HCT116 (cell line): ENCODE data around the gene PDE7B.

Experiments
- CBX3 ChIP-seq: IDR thresholded peaks from 2 replicates; pipeline ENCODE4 v1.6.1; 2012; ENCODE audit warnings: low read depth
- CTCF ChIP-seq, 3 experiments: fragments of 200-600 bp in 1 of 3; sonication (generic) in 1 of 3; IDR thresholded peaks in 2 of 3; conservative IDR thresholded peaks in 1 of 3; 2 replicates each; pipeline ENCODE4 v1.5.1; 2012 to 2017; ENCODE audit warnings: low read depth in 2 of 3, low read length in 2 of 3, antibody characterized with exemption in 1 of 3, borderline replicate concordance in 1 of 3, control low read depth in 1 of 3, mild to moderate bottlenecking in 1 of 3, mixed read lengths in 1 of 3, mixed run types in 1 of 3, moderate library complexity in 1 of 3; ENCODE audit not compliant: insufficient read depth in 1 of 3
- EGR1 ChIP-seq: IDR thresholded peaks from 2 replicates; pipeline ENCODE4 v1.6.1; 2012; ENCODE audit warnings: low read depth
- ELF1 ChIP-seq: IDR thresholded peaks from 2 replicates; pipeline ENCODE4 v1.6.1; 2012; ENCODE audit warnings: low read depth, borderline replicate concordance
- EZH2 ChIP-seq: fragments of 200-600 bp; sonication (generic); IDR thresholded peaks from 2 replicates; pipeline ENCODE4 v1.6.1; 2017; ENCODE audit warnings: antibody characterized with exemption, mixed run types
- MAX ChIP-seq: IDR thresholded peaks from 2 replicates; pipeline ENCODE4 v1.6.1; 2012
- POLR2A ChIP-seq: IDR thresholded peaks from 2 replicates; pipeline ENCODE4 v1.7.0; 2011; ENCODE audit warnings: borderline replicate concordance; ENCODE audit not compliant: insufficient read depth, insufficient read length; ENCODE audit errors: extremely low read depth
- POLR2AphosphoS5 ChIP-seq: IDR thresholded peaks from 2 replicates; pipeline ENCODE4 v1.6.1; 2011; ENCODE audit warnings: mild to moderate bottlenecking, low read depth, low read length, moderate library complexity
- RAD21 ChIP-seq: IDR thresholded peaks from 2 replicates; pipeline ENCODE4 v1.6.1; 2012; ENCODE audit warnings: low read depth, mild to moderate bottlenecking
- REST ChIP-seq: IDR thresholded peaks from 2 replicates; pipeline ENCODE4 v1.6.1; 2012; ENCODE audit warnings: low read depth
- TCF7L2 ChIP-seq: IDR thresholded peaks from 2 replicates; pipeline ENCODE4 v1.7.0; 2011; ENCODE audit warnings: borderline replicate concordance, inconsistent platforms; ENCODE audit not compliant: insufficient read depth, insufficient read length; ENCODE audit errors: extremely low read depth
- ZBTB33 ChIP-seq: IDR thresholded peaks from 2 replicates; pipeline ENCODE4 v1.6.1; 2011; ENCODE audit warnings: mild to moderate bottlenecking, low read length, moderate library complexity; ENCODE audit not compliant: insufficient replicate concordance; ENCODE audit errors: extremely low read depth

- TF ChIP-seq CTCF (IDR thresholded peaks at IDR 0.05 in 2 of 3, conservative IDR thresholded peaks at IDR 0.05 in 1 of 3; ENCODE audit: borderline replicate concordance in 1 of 3, insufficient read depth in 1 of 3, low read depth in 2 of 3, low read length in 2 of 3) (no peak), MAX (no peak), REST (no peak), POLR2A (no peak), TCF7L2 (no peak), CBX3 (no peak), POLR2AphosphoS5 (no peak), ZBTB33 (no peak), RAD21 (no peak), ELF1 (no peak), EGR1 (no peak), EZH2 (no peak)
Observed at GRCh38 chr6:135815216-135815615, 36.3 kb upstream of the PDE7B start.
